Skeletal muscle tissue (tissue), 4 donors: ENCODE measurements around the gene ADIG. TPM values are rescaled to one million over a fixed set of nuclear protein-coding genes. Genes with fewer than 3 reads are reported as not detected.

Experiments used
- H3K27ac ChIP-seq: one replicate; pipeline ENCODE4 v1.7.0; 2013; ENCODE audit warnings: mild to moderate bottlenecking, low read depth, low read length, inconsistent platforms
- H3K27me3 ChIP-seq, 3 donors: one replicate each; pipeline ENCODE4 v1.7.0; 2013; ENCODE audit warnings: low read length in 3 of 3; ENCODE audit not compliant: control insufficient read depth in 3 of 3, insufficient read depth in 3 of 3
- H3K36me3 ChIP-seq, 3 donors: one replicate each; pipeline ENCODE4 v1.7.0; 2013; ENCODE audit warnings: low read length in 3 of 3; ENCODE audit not compliant: control insufficient read depth in 3 of 3, insufficient read depth in 3 of 3
- H3K4me1 ChIP-seq, 3 donors: one replicate each; pipeline ENCODE4 v1.7.0; 2013; ENCODE audit warnings: low read length in 3 of 3, mild to moderate bottlenecking in 3 of 3; ENCODE audit not compliant: control insufficient read depth in 3 of 3, insufficient read depth in 3 of 3
- H3K4me3 ChIP-seq, 3 donors: one replicate each; pipeline ENCODE4 v1.7.0; 2013; ENCODE audit warnings: low read length in 3 of 3
- H3K9ac ChIP-seq, 3 donors: one replicate each; pipeline ENCODE4 v1.7.0; 2013; ENCODE audit warnings: low read length in 3 of 3, mild to moderate bottlenecking in 3 of 3, moderate library complexity in 2 of 3, low read depth in 1 of 3
- H3K9me3 ChIP-seq, 3 donors: one replicate each; pipeline ENCODE4 v1.7.0; 2013; ENCODE audit warnings: low read length in 3 of 3; ENCODE audit not compliant: control insufficient read depth in 3 of 3
- total RNA-seq: library from RNA; depleted of rRNA; stranded (reverse); fragments of >200 nt; gene quantifications from one replicate; pipeline ENCODE4 v1.2.3, GENCODE V29; 2014
- donor health status: Osteomylitis.

The ADIG gene
- total RNA-seq, 1 donor from 2014 or later: not detected

DNA sequence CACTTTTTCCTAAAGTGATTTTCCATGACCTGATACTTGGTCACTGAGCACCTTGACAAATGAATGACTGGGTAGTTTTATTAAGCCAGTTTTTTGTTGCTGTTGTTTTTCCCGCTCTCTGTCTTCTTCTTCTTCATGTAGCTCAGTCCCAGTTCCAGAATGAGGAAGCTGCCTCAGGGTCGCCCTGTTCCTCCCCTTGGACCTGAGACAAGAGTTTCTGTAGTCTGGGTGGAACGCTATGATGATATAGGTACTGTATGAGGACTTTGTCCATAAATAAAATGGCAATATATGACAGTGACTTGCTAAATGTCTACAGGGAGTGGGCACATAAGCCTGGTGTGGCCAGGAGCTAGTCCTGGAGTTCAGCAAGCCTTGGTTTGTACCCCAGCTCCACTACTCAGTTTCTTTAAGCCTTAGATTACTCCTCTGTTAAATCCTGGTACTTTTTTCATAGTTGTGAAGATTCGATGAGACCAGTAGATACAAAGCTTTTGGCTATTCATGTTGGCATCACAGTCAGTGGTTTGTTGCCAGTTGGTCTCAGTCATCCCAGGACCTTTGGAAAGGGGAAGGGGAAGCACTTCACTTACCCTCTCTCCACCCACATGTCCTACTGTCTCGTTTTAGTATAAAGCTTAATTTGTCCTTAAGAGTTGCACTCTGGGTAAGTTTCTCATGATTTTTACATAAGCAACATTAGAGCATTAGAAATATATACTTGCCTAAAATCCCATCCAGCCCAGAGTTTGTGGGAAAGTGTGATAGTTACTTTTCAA is 11.1 kb upstream of the ADIG start:
- Histone ChIP-seq H3K9ac (no peak overlapping the region), H3K9me3 (no peaks in the 10 kb centered on the region), H3K27me3 (no peaks in the 10 kb centered on the region), H3K36me3 (peaks cover 8 to 59% (median 38%) of the 10 kb centered on the region in 3 donors), H3K4me1 (no peaks in the 10 kb centered on the region), H3K27ac (no peak overlapping the region), H3K4me3 (no peak overlapping the region)

GRCh38 chr20:38573413-38573812 is 7.6 kb upstream of the ADIG start:
- no peak overlapping the region for H3K27ac ChIP-seq
- H3K9ac ChIP-seq: no peak overlapping the region
- H3K4me3 ChIP-seq: no peak overlapping the region
- peaks cover 10 to 66% (median 41%) of the 10 kb centered on the region in 3 donors for H3K36me3 ChIP-seq
- no peaks in the 10 kb centered on the region for H3K27me3 ChIP-seq
- no peaks in the 10 kb centered on the region for H3K9me3 ChIP-seq
- no peaks in the 10 kb centered on the region for H3K4me1 ChIP-seq

DNA sequence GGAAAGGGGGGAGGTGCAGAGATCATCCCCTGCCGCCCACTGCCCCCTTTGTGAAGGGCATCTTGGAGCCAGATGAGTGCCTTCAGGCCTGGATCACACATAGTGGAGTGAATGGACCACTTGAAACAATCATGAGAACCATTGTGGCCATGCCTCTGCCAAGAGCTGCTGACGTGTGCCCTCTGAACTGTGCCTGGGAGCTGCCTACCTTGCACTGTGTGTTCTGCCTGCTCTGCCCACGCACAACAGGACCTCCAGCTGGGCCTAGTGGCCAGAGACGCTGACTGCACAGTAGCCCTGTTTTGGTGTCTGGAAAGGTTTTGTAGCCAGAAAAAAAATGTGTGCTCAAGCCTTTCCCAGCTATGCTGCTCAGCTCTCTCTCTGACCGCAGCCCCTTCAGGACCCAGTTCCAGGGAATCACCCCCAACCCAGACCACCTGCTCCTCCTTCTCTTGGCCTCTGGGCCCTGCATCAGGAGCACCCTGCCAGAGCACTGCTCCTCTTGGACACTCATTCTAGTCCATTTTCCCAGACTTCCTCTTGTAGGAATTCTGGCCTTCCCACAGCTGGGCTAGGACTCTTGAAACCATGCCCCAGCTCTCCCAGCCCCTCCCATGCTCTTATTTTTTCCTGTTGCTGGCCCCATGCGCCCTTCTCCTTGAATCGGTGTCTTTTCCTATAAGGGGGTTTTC is 1.6 kb upstream of the ADIG start:
- Histone ChIP-seq H3K27me3 (no peaks in the 10 kb centered on the region), H3K27ac (no peak overlapping the region)

DNA sequence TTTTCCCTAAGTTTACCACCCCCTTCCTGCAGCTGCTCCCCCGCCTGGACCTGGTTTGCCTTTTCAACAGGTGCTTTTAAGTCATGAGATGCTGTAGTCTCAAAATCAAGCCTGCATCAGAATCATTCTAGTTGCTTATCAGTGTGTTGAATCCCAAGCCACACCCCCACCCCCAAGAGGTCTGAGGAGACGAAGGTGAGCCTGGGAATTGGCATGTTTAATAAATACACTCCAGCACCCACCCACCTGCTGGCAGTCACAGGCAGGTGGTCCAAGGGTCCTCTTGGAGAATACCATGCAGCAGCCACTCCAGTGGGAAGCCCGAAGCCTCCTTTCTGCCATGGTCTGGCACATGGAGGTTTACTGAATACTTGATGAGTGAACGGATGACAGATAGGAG is 1.1 kb upstream of the ADIG start:
- no peak overlapping the region for H3K27ac ChIP-seq
- peaks cover 5 to 12% (median 9%) of the 10 kb centered on the region in 3 donors for H3K4me1 ChIP-seq
- no peaks in the 10 kb centered on the region for H3K9me3 ChIP-seq
- H3K4me3 ChIP-seq: no peak overlapping the region
- peaks cover 4 to 22% (median 5%) of the 10 kb centered on the region in 3 donors for H3K36me3 ChIP-seq
- no peaks in the 10 kb centered on the region for H3K27me3 ChIP-seq
- no peak overlapping the region for H3K9ac ChIP-seq

More for the DNA sequence above, 1.6 kb upstream of the ADIG start:
- Histone ChIP-seq H3K9ac (no peak overlapping the region), H3K36me3 (peaks cover 5 to 28% (median 10%) of the 10 kb centered on the region in 3 donors), H3K4me3 (no peak overlapping the region), H3K4me1 (peaks cover 5 to 12% (median 9%) of the 10 kb centered on the region in 3 donors), H3K9me3 (no peaks in the 10 kb centered on the region)

DNA sequence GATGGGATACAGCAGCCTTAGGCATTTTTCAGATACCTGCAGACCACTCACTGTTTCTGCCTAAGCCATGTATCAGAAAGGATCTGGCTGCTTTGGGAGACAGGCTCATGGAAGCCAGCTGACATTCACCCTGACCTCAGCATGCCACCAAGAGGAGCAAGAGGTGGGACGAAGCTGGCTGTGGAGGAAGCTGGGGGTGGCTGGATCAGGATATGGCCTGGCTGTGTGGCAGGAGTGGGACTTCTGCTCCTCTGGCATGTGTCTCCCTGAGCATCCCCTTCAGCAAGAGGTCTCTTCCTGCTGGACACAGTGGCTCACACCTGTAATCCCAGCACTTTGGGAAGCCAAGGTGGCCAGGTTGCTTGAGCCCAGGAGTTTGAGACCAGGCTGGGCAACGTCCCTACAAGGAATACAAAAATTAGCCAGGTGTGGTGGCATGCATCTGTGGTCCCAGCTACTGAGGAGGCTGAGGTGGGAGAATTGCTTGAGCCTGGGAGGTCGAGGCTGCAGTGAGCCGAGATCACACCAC is 897 bp downstream of the ADIG start:
- H3K4me1 ChIP-seq: peaks cover 5 to 12% (median 9%) of the 10 kb centered on the region in 3 donors
- peaks cover 0 to 5% (median 0%) of the 10 kb centered on the region in 3 donors for H3K27me3 ChIP-seq
- H3K9me3 ChIP-seq: no peaks in the 10 kb centered on the region
- H3K9ac ChIP-seq: no peak overlapping the region
- no peak overlapping the region for H3K4me3 ChIP-seq
- peaks cover 0 to 5% (median 2%) of the 10 kb centered on the region in 3 donors for H3K36me3 ChIP-seq
- no peak overlapping the region for H3K27ac ChIP-seq

DNA sequence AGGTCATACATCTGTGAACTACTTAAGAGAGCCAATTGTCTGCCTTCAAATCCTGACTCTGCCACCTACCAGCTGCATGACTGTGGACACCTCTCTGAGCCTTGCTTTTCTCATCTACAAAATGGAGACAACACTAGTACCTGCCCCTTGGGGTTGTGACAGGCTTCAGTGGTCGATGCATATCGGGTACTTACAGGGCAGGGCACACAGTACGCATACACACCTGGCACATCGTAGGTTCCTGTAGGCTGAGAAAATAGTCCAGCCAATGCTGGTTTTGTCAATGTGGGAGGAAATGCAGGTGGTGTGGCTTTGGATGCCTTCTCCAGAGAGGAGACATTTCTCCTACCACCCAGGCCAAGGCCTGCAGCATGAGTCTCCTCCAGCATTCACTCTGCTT is 2.3 kb downstream of the ADIG start:
- Histone ChIP-seq H3K4me1 (peaks cover 5 to 12% (median 9%) of the 10 kb centered on the region in 3 donors), H3K36me3 (no peaks in the 10 kb centered on the region), H3K27me3 (peaks cover 0 to 5% (median 0%) of the 10 kb centered on the region in 3 donors), H3K4me3 (no peak overlapping the region), H3K9ac (no peak overlapping the region), H3K27ac (no peak overlapping the region), H3K9me3 (no peaks in the 10 kb centered on the region)

DNA sequence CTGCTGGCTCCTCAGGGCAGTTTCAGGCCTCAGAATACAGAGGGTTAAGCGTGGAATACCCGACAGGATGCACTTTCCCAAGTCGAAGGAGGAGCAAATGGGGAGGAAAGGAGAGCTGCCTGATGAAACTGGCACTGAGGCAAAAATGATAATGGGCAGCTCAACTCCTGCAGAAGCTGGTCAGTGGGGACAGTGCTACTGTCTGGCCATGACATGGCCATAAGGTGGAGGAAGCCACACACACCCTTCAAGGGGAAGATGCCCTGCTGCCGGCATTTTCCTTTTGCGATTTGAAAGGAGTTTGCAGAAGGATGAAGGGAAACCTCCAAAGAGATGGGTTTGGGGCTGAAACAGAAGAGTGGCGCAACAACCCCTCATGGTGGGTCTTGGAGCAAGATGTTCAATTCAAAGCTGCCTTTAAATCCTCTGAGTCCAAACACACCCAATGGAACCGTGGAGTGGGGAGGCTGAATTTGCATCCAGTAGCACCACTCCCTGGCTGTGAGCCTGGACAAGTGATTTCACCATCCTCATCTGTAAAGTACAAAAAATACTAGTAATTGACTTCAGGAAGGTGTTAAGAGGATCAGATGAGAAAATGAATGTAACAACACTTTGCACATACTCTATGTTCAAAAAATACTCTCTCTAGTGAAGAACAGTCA is 3.2 kb downstream of the ADIG start:
- Histone ChIP-seq H3K9me3 (no peaks in the 10 kb centered on the region), H3K4me1 (peaks cover 5 to 12% (median 9%) of the 10 kb centered on the region in 3 donors), H3K27me3 (peaks cover 0 to 5% (median 0%) of the 10 kb centered on the region in 3 donors), H3K27ac (no peak overlapping the region), H3K4me3 (no peak overlapping the region), H3K9ac (no peak overlapping the region), H3K36me3 (no peaks in the 10 kb centered on the region)

GRCh38 chr20:38585404-38586180 is 4.6 kb downstream of the ADIG start:
- Histone ChIP-seq H3K4me1 (peaks cover 4 to 9% (median 8%) of the 10 kb centered on the region in 3 donors), H3K9ac (no peak overlapping the region), H3K36me3 (no peaks in the 10 kb centered on the region), H3K9me3 (no peaks in the 10 kb centered on the region), H3K4me3 (no peak overlapping the region), H3K27me3 (peaks cover 1 to 7% (median 4%) of the 10 kb centered on the region in 3 donors), H3K27ac (no peak overlapping the region)

DNA sequence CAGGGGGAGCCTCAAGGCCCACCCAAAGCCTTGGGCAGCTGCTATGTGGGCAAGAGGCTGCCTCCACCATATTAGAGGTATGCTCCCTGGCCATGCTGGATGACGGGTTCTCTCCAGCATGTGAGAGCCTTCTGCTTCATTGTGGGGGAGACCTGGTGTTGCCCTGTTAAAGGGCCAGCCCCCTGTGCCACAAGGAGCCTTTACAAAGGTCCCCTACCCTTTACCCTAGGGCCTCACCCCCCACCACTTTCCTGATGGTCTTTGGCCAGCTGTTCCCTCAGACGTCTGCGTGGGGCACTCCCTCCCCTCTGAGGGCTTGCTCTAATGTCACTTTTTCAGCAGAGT is 5.2 kb downstream of the ADIG start:
- Histone ChIP-seq H3K36me3 (no peaks in the 10 kb centered on the region), H3K4me3 (no peak overlapping the region), H3K9ac (no peak overlapping the region), H3K27me3 (peaks cover 6 to 13% (median 7%) of the 10 kb centered on the region in 3 donors), H3K9me3 (no peaks in the 10 kb centered on the region), H3K27ac (no peak overlapping the region), H3K4me1 (peaks cover 0 to 4% (median 2%) of the 10 kb centered on the region in 3 donors)
